ENCODE measurements around the gene GKN1.

GRCh38 chr2:68932402-68932801 lies 42.0 kb upstream of the GKN1 start:
- TF ChIP-seq CTCF (conservative IDR thresholded peaks at IDR 0.05; ENCODE audit: low read length): no peak
- no peak for TF ChIP-seq EZH2phosphoT487 (IDR thresholded peaks at IDR 0.05; ENCODE audit: borderline replicate concordance, low read depth, low read length)
